Naive thymus-derived CD4-positive, alpha-beta T cell (primary cell): Measurements from ENCODE around the gene TLX3. TPM values are rescaled to one million over a fixed set of nuclear protein-coding genes. Genes with fewer than 3 reads are reported as not detected.

ENCODE experiments used
- ATAC-seq: fragments of 150-1000 bp; cut with Tn5 transposase; 2 replicates; pipeline ENCODE4 v1.10.0; 2021; ENCODE audit warnings: mild to moderate bottlenecking, moderate library complexity
- CTCF ChIA-PET: fragments of 350-600 bp; sonication (Branson Sonifier 250); formaldehyde crosslinking; loops from one replicate; lab custom pipeline; 2021; ENCODE audit warnings: antibody characterized with exemption; lab: Charles Lee
- POLR2A ChIA-PET: fragments of 350-600 bp; sonication (Branson Sonifier 250); formaldehyde crosslinking; loops from one replicate; lab custom pipeline; 2021; ENCODE audit warnings: antibody characterized with exemption, inconsistent platforms; lab: Charles Lee
- DNase-seq, 9 donors: peaks; one replicate each; pipeline versions ENCODE4 v3.0.0 to v3.0.0-alpha.2; 2020 to 2022; ENCODE audit warnings: mixed read lengths in 1 of 9
- H3K27ac ChIP-seq: one replicate; pipeline ENCODE4 v1.7.0; 2013; ENCODE audit warnings: mild to moderate bottlenecking, low read depth, low read length, moderate library complexity
- H3K27me3 ChIP-seq, 2 donors: one replicate each; pipeline ENCODE4 v1.7.0; 2013; ENCODE audit warnings: low read length in 2 of 2, mild to moderate bottlenecking in 2 of 2, moderate library complexity in 2 of 2; ENCODE audit not compliant: control insufficient read depth in 2 of 2, insufficient read depth in 2 of 2
- H3K36me3 ChIP-seq, 3 experiments: 1 replicate in 2 of 3; 2 replicates in 1 of 3; pipeline ENCODE4 v1.7.0; 2013; ENCODE audit warnings: low read length in 3 of 3, mild to moderate bottlenecking in 3 of 3, moderate library complexity in 1 of 3; ENCODE audit not compliant: insufficient read depth in 3 of 3, control insufficient read depth in 2 of 3
- H3K4me1 ChIP-seq, 2 donors: one replicate each; pipeline ENCODE4 v1.7.0; 2013; ENCODE audit warnings: low read length in 2 of 2, mild to moderate bottlenecking in 2 of 2, moderate library complexity in 1 of 2; ENCODE audit not compliant: control insufficient read depth in 2 of 2, insufficient read depth in 2 of 2
- H3K4me3 ChIP-seq: 2 replicates; pipeline ENCODE4 v1.7.0; 2013; ENCODE audit warnings: mild to moderate bottlenecking, low read length
- H3K9me3 ChIP-seq, 3 experiments: 1 replicate in 2 of 3; 2 replicates in 1 of 3; pipeline ENCODE4 v1.7.0; 2013; ENCODE audit warnings: low read length in 3 of 3; ENCODE audit not compliant: control insufficient read depth in 2 of 3
- H3K27ac Mint-ChIP-seq, 9 donors: one replicate each; pipeline ENCODE4 v1.8.0; 2020 to 2022; ENCODE audit warnings: mixed read lengths in 9 of 9, mild to moderate bottlenecking in 8 of 9, moderate library complexity in 5 of 9, inconsistent platforms in 2 of 9
- H3K27me3 Mint-ChIP-seq, 5 donors: one replicate each; pipeline ENCODE4 v1.8.0; 2021 to 2022; ENCODE audit warnings: mixed read lengths in 5 of 5, mild to moderate bottlenecking in 1 of 5
- H3K36me3 Mint-ChIP-seq, 5 donors: one replicate each; pipeline ENCODE4 v1.8.0; 2020 to 2022; ENCODE audit warnings: mixed read lengths in 5 of 5, mild to moderate bottlenecking in 3 of 5, inconsistent platforms in 1 of 5
- H3K4me1 Mint-ChIP-seq, 7 donors: one replicate each; pipeline ENCODE4 v1.8.0; 2020 to 2022; ENCODE audit warnings: mixed read lengths in 7 of 7, mild to moderate bottlenecking in 3 of 7, inconsistent platforms in 1 of 7
- H3K4me3 Mint-ChIP-seq, 10 donors: one replicate each; pipeline ENCODE4 v1.8.0; 2020 to 2022; ENCODE audit warnings: mild to moderate bottlenecking in 10 of 10, mixed read lengths in 10 of 10, moderate library complexity in 6 of 10, inconsistent platforms in 2 of 10
- H3K9me3 Mint-ChIP-seq, 11 donors: one replicate each; pipeline ENCODE4 v1.8.0; 2020 to 2022; ENCODE audit warnings: mixed read lengths in 11 of 11, mild to moderate bottlenecking in 4 of 11, inconsistent platforms in 1 of 11, moderate library complexity in 1 of 11
- intact Hi-C, 2 donors: fragments of 100-400 bp; cut with micrococcal nuclease; formaldehyde crosslinking; loops; one replicate each; pipeline ENCODE4 v1.15.1; 2023
- polyA plus RNA-seq, 2 donors: library from polyadenylated mRNA; unstranded; fragments of 300-500 nt; fragmentation: Illumina TruSeq; gene quantifications; one replicate each; pipeline ENCODE4 v1.2.3, GENCODE V29; 2021
- total RNA-seq, 6 experiments: library from RNA in 5 of 6; stranded (reverse) in 5 of 6; gene quantifications; 1 replicate in 5 of 6; 2 replicates in 1 of 6; pipeline ENCODE4 v1.2.3 and lab custom pipeline; 2021 to 2026

TLX3 gene
- total and polyA plus RNA-seq, 7 experiments from 2014 or later = not detected

DNA sequence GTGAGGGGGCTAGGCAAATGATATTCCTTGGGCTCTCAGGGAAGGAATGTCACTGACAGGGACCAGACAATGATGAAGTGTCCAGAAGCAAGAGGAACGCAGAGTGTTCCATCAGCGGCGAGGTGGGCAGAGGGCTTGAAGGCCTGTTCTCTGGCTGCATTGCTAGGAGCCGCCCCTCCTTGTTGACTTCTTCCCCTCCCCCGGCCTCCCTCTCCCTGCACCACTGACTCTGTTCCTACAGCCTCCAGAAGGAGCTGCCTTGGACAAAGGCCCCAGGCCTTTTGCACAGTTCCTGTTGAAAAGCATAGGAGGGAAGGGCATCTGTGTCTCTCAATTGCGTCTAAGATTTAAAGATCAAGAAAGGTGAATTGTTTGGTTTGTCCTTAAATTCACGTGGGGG, 12.4 kb downstream of the TLX3 start:
- no peak overlapping the region for H3K27ac ChIP-seq
- Mint-ChIP-seq H3K4me3 (no peak overlapping the region), H3K9me3 (peaks cover 0 to 5% (median 0%) of the 10 kb centered on the region in 11 donors), H3K27me3 (peaks cover 72 to 86% (median 81%) of the 10 kb centered on the region in 5 donors), H3K27ac (no peak overlapping the region), H3K4me1 (peaks cover 0 to 7% (median 0%) of the 10 kb centered on the region in 7 donors), H3K36me3 (no peaks in the 10 kb centered on the region)
- ATAC-seq (no peak), DNase-seq (no peak)
- H3K36me3 ChIP-seq = no peaks in the 10 kb centered on the region
- H3K27me3 ChIP-seq = peaks cover 0 to 10% of the 10 kb centered on the region in 2 donors
- intact Hi-C loops = no loop called here
- no peaks in the 10 kb centered on the region for H3K9me3 ChIP-seq
- ChIA-PET POLR2A (no interaction called here), CTCF (no interaction called here)
- H3K4me3 ChIP-seq = no peak overlapping the region
- no peaks in the 10 kb centered on the region for H3K4me1 ChIP-seq

DNA sequence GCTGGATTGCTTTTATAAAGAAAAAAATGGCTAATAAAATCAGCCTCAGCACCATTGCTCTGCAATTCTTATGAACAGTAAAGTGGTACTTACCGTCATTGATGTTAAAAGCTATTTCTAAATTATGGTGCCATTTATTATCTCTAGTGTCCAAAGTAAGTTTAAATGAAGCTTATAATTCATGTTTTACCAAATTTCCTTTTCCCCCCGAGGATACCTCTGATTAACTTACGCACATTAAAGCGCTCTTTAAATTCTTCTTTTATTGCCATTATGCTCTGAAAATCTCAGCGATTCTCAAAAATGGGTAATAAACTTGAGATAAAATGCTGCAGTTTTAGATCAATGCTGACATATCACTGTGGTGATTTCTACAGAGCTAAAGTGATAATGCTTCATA, 13.5 kb downstream of the TLX3 start:
- peaks cover 0 to 5% (median 0%) of the 10 kb centered on the region in 7 donors for H3K4me1 Mint-ChIP-seq

DNA sequence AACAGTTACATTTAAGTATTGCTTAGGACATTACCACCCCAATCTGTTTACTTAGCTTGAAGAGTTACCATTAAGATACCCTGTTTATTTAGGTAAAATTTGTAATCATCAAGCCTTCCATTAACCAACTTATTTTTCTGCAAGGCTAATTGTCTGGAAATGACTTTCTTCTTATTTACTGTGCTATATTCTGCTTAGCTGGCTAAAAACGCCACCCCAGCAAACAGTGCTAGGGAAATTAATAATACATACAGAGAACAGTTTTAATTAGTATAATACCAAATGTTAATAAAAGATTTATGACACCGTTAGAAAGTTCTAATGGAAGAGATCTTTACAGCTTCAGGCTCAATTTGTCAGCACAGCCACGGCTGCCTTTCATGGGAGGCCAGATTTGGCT, 14.0 kb downstream of the TLX3 start:
- Mint-ChIP-seq H3K9me3 (peaks cover 0 to 5% (median 0%) of the 10 kb centered on the region in 11 donors), H3K4me1 (peaks cover 0 to 5% (median 0%) of the 10 kb centered on the region in 7 donors), H3K27ac (no peak overlapping the region), H3K36me3 (no peaks in the 10 kb centered on the region), H3K27me3 (peaks cover 61 to 77% (median 74%) of the 10 kb centered on the region in 5 donors), H3K4me3 (no peak overlapping the region)
- ATAC-seq = no peak
- ChIA-PET CTCF (no interaction called here), POLR2A (no interaction called here)
- Histone ChIP-seq H3K27ac (no peak overlapping the region), H3K4me1 (no peaks in the 10 kb centered on the region), H3K4me3 (no peak overlapping the region), H3K36me3 (no peaks in the 10 kb centered on the region), H3K9me3 (no peaks in the 10 kb centered on the region), H3K27me3 (peaks cover 0 to 10% of the 10 kb centered on the region in 2 donors)
- DNase-seq = no peak
- intact Hi-C loops = no loop called here

More for the DNA sequence above, 13.5 kb downstream of the TLX3 start:
- DNase-seq (no peak), ATAC-seq (no peak)
- Histone ChIP-seq H3K9me3 (no peaks in the 10 kb centered on the region), H3K27me3 (peaks cover 0 to 10% of the 10 kb centered on the region in 2 donors), H3K4me3 (no peak overlapping the region), H3K4me1 (no peaks in the 10 kb centered on the region), H3K27ac (no peak overlapping the region), H3K36me3 (no peaks in the 10 kb centered on the region)
- intact Hi-C loops = no loop called here
- CTCF ChIA-PET = no interaction called here
- POLR2A ChIA-PET = no interaction called here
- Mint-ChIP-seq H3K27me3 (peaks cover 66 to 77% (median 74%) of the 10 kb centered on the region in 5 donors), H3K36me3 (no peaks in the 10 kb centered on the region), H3K9me3 (peaks cover 0 to 5% (median 0%) of the 10 kb centered on the region in 11 donors), H3K27ac (no peak overlapping the region), H3K4me3 (no peak overlapping the region)

DNA sequence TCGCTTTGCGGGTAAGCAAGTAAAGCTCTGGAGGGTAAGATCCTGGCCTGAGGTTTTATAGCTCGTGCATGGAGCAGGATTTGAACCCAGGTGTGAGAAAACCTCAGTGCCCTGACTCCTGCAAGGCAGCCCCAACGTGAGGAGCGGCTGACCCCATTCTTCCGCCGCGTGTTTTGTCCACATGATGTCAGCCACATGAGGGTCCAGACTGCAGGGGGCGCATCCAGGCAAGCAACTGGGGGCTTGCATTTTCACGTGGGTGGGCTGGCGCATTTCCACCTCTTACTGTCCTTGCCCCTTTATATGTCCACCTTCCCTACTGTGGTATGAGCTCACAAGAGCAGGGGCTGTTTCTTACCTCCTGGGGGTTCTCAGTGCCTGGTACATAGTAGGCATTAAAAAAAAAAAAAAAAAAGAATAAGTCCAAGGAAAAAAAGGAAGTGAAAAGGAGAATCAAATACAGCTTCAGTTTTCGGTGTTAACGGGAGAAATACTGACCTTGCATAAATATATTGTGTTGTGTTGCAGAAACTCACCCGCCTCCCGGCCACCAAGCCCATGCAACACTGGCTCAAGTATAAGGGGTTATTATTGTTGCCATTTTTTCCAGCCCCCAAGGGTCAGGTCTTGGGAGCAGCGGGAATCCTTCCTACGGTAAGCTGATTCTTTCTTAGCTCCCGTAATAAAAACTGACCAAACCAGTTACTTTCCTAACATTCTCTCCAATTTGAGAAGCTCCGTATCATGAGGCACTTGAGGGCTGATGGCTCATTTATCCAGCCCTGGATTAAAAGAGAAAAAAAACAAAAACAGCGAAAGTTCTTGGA, 15.0 kb downstream of the TLX3 start:
- no peaks in the 10 kb centered on the region for H3K36me3 ChIP-seq
- Mint-ChIP-seq H3K27me3 (peaks cover 58 to 74% (median 71%) of the 10 kb centered on the region in 5 donors), H3K9me3 (peaks cover 0 to 5% (median 0%) of the 10 kb centered on the region in 11 donors), H3K4me3 (no peak overlapping the region), H3K4me1 (peaks cover 0 to 5% (median 0%) of the 10 kb centered on the region in 7 donors), H3K36me3 (no peaks in the 10 kb centered on the region), H3K27ac (no peak overlapping the region)
- POLR2A ChIA-PET = no interaction called here
- intact Hi-C loops = no loop called here
- no peak for ATAC-seq
- no peak overlapping the region for H3K27ac ChIP-seq
- peaks cover 0 to 10% of the 10 kb centered on the region in 2 donors for H3K27me3 ChIP-seq
- no peak overlapping the region for H3K4me3 ChIP-seq
- H3K4me1 ChIP-seq = no peaks in the 10 kb centered on the region
- CTCF ChIA-PET = no interaction called here
- no peaks in the 10 kb centered on the region for H3K9me3 ChIP-seq
- DNase-seq = no peak

DNA sequence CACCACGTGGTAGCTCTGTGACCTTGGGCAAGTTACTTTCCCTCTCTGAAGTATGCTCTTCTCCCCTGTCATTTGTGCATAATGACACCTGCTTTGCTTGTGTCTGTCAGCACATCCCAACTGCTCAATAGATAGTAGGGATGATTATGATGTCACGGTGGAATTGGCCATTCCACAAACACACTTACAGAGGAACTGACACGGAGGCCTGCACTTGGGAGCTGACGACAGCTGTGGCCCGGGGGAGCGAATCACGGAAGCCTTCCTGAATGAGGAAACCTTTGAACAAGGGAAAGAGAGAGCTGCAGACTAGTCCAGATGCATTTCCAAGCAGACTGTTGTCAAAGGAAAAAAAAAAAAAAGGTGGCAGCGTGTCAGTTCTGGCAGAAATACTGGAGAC, 21.0 kb downstream of the TLX3 start:
- peaks cover 0 to 3% (median 0%) of the 10 kb centered on the region in 11 donors for H3K9me3 Mint-ChIP-seq
- H3K4me1 Mint-ChIP-seq = peaks cover 0 to 2% (median 0%) of the 10 kb centered on the region in 7 donors
- DNase-seq (no peak), ATAC-seq (no peak)
- no peaks in the 10 kb centered on the region for H3K4me1 ChIP-seq
- POLR2A ChIA-PET = no interaction called here
- no peak overlapping the region for H3K4me3 Mint-ChIP-seq
- no peaks in the 10 kb centered on the region for H3K9me3 ChIP-seq
- H3K27ac Mint-ChIP-seq = no peak overlapping the region
- no peak overlapping the region for H3K27ac ChIP-seq
- CTCF ChIA-PET = no interaction called here
- H3K27me3 Mint-ChIP-seq = peaks cover 21 to 48% (median 30%) of the 10 kb centered on the region in 5 donors
- no peaks in the 10 kb centered on the region for H3K36me3 ChIP-seq
- no peaks in the 10 kb centered on the region for H3K27me3 ChIP-seq
- H3K36me3 Mint-ChIP-seq = no peaks in the 10 kb centered on the region
- intact Hi-C loops = no loop called here
- no peak overlapping the region for H3K4me3 ChIP-seq

DNA sequence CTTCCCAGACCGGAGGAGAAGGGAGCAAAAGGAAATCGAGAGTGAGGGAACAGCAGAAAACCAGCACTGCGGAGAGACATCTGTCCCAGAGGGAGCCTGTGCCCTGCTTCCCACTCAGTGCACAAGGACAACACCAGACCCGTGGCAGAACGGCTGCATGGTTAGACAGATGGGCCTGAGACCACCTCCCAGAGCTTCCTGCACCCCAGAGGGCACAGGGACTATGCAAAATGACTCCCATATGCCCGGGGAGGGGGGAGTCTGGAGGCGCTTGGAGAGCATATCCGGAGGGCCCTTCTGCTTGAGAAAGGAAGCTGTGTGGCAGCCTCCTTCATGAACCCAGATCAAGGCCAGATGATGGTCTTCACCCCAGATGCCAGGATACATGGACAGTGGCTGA, 26.6 kb downstream of the TLX3 start:
- Histone ChIP-seq H3K27me3 (no peaks in the 10 kb centered on the region), H3K27ac (no peak overlapping the region), H3K4me3 (no peak overlapping the region), H3K9me3 (no peaks in the 10 kb centered on the region), H3K36me3 (no peaks in the 10 kb centered on the region), H3K4me1 (no peaks in the 10 kb centered on the region)
- Mint-ChIP-seq H3K9me3 (no peaks in the 10 kb centered on the region), H3K27ac (no peak overlapping the region), H3K4me3 (peak overlapping the region in 1 of 10 donors; percentile 32), H3K36me3 (peaks cover 0 to 4% (median 0%) of the 10 kb centered on the region in 5 donors), H3K27me3 (peaks cover 38 to 55% (median 45%) of the 10 kb centered on the region in 5 donors), H3K4me1 (peaks cover 0 to 10% (median 4%) of the 10 kb centered on the region in 7 donors)
- POLR2A ChIA-PET = no interaction called here
- ATAC-seq = no peak
- intact Hi-C loops = loop anchor here (2.0 to 5.0 kb wide), 2 partner anchors 129 to 698 kb away; no protein-coding TSS in a partner anchor
- CTCF ChIA-PET = no interaction called here
- DNase-seq = no peak
